DMS 273 (cell line): ENCODE data around the gene RPTOR.
A peak's percentile ranks its signal among the peaks of the same experiment; 100 is the strongest.
"Not testable (repeated sequence)": the region's sequence is repeated elsewhere in the genome, so short reads cannot be mapped to it uniquely, and the experiment has no call there.

Experiments
- DNase-seq: peaks from one replicate; lab custom pipeline; 2025; ENCODE audit not compliant: unreplicated experiment; lab: John Stamatoyannopoulos, UW

RPTOR gene

DNA sequence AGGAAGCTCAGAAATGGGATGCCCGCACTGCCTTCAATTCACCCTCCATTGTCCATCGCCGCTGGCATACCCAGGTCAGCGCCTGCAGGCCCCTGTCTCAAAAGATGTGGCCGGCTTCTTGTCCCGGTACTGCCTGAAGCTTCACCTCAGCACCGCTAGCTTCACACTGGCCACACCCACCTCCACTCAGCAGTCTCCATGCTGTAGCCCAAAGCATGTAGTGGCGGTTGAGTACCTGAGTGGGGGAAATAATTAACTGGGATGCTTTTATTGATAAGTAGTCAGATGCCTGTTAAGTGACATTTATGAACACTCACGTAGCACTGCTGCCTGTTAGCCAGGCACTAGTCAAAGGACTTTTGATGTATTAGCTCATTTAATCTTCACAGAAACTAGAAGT is 143.2 kb downstream of the RPTOR start:
- no peak for DNase-seq

DNA sequence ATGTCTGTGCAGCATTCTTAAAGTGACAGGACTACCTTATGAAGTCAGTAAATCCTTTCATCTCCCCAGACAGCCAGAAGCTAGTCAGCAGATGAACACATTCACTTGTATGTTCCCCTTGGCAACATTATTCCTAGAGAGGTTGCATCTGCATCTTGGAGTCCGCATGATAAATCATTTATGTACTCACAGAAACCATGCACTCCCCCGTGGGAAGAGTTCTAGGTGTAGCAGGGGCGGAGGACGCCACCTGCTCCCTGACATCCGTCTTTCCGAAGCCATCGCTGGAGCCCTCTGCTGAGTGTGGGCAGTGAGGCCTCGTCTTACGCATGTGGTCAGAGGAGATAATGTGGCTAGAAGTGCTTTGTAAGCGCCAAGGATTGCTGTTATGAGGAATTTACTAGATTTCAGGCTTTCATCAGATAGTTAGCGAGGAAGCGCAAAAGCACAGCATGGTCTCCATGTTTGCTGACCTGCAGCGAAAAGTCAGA is 144.5 kb downstream of the RPTOR start:
- no peak for DNase-seq

DNA sequence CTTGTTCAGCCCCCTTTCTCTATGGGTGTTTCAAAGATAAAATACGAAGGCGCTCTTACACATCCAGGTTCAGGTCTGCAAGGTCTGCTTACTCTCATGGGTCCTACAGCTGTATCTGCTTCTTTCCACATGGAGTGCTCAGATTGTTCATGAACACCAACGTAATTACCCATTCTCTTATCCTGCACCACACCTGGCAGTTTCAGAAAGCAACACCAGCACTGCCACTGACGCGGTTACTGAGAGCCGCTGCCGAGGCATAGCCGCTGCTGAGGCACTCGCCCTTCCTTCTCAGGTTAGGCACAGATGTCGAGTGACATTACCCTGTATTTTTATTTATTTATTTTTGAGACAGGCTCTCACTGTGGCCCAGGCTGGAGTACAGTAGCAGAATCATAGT is 147.1 kb downstream of the RPTOR start:
- DNase-seq: no peak

GRCh38 chr17:80692931-80693467 is 148.4 kb downstream of the RPTOR start:
- peak; percentile 54 for DNase-seq

GRCh38 chr17:80693511-80693910 is 148.9 kb downstream of the RPTOR start:
- peak; percentile 72 for DNase-seq

DNA sequence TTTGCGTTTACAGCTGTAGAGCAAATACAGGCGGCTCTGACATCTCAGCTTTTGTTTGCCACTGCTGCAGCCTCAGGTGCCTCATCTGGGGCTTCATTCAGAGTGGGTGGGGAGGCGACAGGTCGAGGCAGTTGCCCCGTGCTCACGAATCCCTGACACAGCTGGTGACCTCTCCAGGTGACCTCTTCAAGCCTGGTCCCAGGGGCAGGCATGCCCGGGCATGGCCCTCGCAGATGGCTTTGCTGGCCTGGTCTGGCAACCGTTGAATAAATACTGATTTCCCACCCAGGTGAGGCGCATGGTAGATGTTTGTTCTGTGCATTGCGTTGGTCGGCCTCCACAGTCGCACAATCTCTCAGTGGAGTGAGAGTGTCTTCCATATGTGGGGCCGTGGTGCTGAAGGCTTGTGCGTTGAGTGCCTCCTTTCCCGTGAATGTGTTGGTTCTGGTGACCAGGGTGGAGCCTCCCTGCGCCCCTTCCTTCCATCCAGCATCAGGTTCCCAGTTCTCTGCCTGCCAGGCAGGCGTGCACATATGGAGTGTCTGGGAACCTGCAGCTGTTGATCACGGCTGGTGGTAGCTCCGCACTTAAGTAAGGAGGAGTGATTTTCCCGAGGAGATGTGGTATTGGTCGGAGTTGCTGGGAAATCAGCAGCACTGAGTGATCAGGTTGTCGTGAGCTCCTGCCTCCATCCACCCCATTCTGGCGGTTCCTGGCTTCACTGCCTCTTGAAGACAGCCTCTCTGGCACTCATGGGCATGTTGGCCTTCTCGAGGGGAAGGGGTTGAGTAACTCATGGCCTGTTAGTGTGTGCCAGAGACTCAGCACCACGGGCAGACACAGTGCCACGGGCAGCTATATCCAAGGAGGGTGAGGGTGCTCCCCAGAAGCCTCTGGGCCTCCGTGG is 149.7 kb downstream of the RPTOR start:
- DNase-seq: peak; percentile 98

GRCh38 chr17:80694992-80695912 is 150.6 kb downstream of the RPTOR start:
- DNase-seq: no peak

DNA sequence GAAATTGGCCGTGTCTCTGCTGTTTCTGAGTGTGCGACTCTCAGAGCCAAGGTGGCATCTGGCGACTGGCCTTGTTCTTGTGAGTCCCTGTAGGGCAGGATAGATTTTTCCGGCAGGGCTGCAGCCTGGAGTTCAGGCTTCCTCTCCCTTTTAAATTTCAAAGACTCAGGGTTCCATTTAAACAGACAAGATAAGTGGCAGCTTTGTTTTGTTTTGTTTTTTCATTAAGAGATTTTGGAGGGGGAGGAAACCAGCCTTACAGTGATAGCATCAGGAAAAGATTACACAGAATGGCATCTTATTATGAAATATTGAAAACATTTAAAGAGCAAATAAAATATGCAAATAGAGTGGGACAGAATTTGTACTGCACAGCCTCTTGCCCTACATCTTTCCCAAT is 151.3 kb downstream of the RPTOR start:
- DNase-seq: peak; percentile 68

DNA sequence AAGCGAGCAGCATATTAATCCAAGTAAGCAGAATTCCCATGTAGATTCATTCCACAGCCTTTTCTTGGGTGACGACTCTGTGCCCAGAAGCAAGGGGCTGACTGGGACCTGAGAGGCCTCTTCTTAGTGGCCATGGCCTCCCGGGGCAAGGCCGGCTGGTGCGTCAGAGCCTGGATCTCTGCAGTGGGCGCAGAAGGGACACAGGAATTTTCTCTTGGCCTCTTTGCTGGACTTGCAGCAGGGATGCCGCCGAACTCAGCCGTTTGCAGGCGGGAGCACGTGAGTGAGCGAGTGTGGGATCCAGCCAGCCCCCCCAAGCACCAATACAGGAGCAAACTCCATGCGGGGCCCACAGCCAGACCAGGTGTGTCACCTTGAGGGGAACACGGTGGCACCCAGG is 151.8 kb downstream of the RPTOR start:
- DNase-seq: no peak

DNA sequence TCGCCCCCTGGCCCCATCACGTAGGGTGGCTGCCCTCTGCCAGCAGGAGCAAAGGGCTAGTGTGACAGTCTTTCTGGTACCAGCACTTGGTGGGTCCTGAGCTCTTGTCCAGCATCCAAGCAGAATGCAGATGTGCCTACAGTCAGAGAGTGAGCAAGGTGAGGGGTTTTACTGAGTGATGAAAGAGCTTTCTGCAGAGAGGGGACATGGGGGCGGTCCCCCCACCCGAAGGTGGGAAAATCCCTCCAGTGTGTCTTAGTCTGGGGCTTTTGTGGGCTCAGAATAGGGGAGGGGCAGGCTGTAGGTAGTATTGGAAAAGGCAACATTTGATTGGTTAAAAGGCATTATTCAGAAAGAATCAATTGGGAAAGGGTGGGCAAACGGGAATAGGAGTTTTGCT is 152.3 kb downstream of the RPTOR start:
- no peak for DNase-seq

DNA sequence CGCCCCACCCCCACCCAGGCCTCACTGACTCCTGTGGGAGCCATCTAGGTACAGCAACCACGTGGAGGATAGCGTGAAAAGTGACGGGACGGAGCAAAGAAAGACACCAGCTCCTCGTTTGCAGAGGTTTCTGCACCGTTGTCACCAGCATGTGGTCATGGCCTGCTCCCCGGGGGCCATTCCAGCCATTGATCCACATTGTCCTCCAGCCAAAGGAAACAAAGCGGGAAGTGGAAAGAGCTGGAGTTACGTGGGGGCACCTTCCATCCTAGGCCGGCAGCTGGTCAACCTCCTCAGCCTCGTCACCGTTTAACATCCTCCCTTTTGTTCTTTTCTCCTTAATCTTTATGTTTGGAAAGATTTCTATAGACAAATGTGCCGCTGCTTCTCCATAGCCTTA is 153.7 kb downstream of the RPTOR start:
- no peak for DNase-seq

DNA sequence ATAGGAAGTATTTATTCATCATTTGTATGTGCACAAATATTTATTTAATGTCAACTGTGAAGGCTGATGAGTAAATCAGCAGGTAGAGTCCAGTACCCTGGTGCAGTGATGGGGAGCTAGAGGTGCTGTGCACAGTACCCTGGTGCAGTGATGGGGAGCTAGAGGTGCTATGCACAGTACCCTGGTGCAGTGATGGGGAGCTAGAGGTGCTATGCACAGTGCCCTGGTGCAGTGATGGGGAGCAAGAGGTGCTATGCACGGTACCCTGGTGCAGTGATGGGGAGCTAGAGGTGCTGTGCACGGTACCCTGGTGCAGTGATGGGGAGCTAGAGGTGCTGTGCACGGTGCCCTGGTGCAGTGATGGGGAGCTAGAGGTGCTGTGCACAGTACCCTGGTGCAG is 154.6 kb downstream of the RPTOR start:
- DNase-seq: not testable (repeated sequence)

GRCh38 chr17:80701730-80702129 is 157.1 kb downstream of the RPTOR start:
- no peak for DNase-seq

GRCh38 chr17:80702315-80703141 is 157.9 kb downstream of the RPTOR start:
- DNase-seq: no peak

DNA sequence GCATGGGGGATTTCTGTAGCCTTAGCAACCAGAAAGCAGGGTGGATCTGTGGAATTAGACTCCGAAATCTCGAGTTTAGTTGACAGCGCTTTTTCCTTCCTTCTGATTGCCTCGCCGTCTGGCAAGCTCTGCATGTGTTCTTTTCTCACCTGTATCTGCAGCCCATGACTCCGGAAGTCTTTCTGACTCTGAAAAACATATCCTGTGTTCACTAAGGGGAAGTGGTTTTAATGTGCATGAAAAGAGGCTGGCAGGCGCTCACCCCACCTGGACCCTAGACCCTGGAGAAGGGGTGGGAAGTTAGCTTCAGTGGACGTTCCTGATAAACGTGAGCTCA is 158.5 kb downstream of the RPTOR start:
- no peak for DNase-seq

- DNase-seq: no peak
Measured at GRCh38 chr17:80704381-80704819, 159.8 kb downstream of the RPTOR start.

- DNase-seq: no peak
Measured at GRCh38 chr17:80704894-80705293, 160.3 kb downstream of the RPTOR start.

DNA sequence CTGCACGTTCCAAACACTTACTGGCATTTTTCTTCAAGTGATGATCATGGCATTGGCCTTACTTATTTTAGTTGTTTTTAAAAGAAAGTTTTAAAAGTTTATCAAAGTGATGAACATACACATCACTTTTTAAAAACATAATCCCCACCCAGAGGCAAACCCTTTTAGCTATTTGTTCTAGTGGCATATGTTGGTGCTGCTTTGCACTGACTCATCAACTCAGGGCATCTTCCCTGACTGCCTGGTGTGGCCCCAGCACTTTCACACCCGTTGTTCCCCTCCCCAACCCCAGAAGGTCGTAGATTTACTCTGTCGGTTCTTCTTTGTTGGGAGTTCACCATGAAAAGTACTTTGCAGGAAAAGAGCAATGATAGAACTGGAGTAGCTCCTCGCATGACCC is 161.3 kb downstream of the RPTOR start:
- no peak for DNase-seq

DNA sequence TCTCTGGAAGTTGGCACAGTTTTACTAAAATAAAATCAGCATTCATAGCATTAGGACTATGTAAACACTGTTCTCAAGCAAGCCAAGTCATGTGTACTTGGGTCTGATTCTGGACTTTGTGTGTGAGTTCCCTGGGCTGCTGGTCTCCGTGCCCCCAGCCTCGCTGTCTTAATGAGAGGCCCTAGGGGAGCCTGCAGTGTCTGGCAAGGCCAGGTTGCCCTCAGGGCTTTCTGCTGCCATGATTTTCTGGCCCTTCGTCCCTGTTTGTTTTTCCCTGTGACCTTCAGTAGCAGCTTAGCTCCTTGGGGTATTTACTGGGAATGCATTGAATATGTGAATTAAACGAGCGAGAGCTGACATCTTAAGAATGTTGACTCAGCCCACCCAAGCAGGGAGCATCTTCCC is 161.8 kb downstream of the RPTOR start:
- no peak for DNase-seq

- DNase-seq: no peak
Measured at GRCh38 chr17:80708480-80708879, 163.8 kb downstream of the RPTOR start.
